K562 (cell line): Measurements from ENCODE around the gene PCDHA6. TPM values are rescaled to one million over a fixed set of nuclear protein-coding genes. Genes with fewer than 3 reads are reported as not detected.

ENCODE experiments used
- ATAC-seq: fragments of 200-7000 bp; cut with Tn5 transposase; 3 replicates; pipeline ENCODE4 v1.9.1; 2020; ENCODE audit warnings: moderate library complexity
- BruUV-seq: library from RNA; stranded (reverse); fragments of 400-500 nt; replicated peaks from 2 replicates; lab custom pipeline; 2021; lab: Mats Ljungman, UMichigan
- CTCF ChIA-PET: fragments of 300-600 bp; formaldehyde crosslinking; extraction: SDS; loops from one replicate; lab custom pipeline; 2021; ENCODE audit warnings: low intra/inter-chr PET ratio; lab: Yijun Ruan, JAX
- POLR2A ChIA-PET: fragments of 300-600, 350-650 bp; sonication (Branson Sonifier 250); formaldehyde crosslinking; extraction: SDS; loops from one replicate; lab custom pipeline; 2021; ENCODE audit warnings: antibody characterized with exemption, inconsistent platforms; lab: Yijun Ruan, JAX
- DNase-seq, 4 experiments: peaks; one replicate each; pipeline versions ENCODE4 v3.0.0 to v3.0.0-alpha.2; 2011 to 2018; ENCODE audit warnings: low spot score in 3 of 4, mixed read lengths in 3 of 4; ENCODE audit errors: extremely low read depth in 1 of 4
- FAIRE-seq: peaks from 2 replicates; lab custom pipeline; 2011; peaks lifted over from hg19 to GRCh38; lab: Jason Lieb, UNC
- H2AFZ ChIP-seq: 2 replicates; pipeline ENCODE4 v1.6.0; 2011; ENCODE audit warnings: low read depth, low read length, control low read depth, inconsistent platforms
- H3K27ac ChIP-seq: fragments of 200-600 bp; 3 replicates; pipeline ENCODE4 v1.8.0; 2011; ENCODE audit warnings: low read depth, mild to moderate bottlenecking, control low read depth, inconsistent platforms, low read length, moderate library complexity, mixed read lengths; ENCODE audit errors: extremely low read depth
- H3K27me3 ChIP-seq, 2 experiments: fragments of 300-600 bp in 1 of 2; 2 replicates in 1 of 2; 3 replicates in 1 of 2; pipeline versions ENCODE4 v1.6.0 to v1.8.0; 2011; ENCODE audit warnings: inconsistent platforms in 2 of 2, low read length in 2 of 2, mild to moderate bottlenecking in 1 of 2, mixed read lengths in 1 of 2, moderate library complexity in 1 of 2; ENCODE audit not compliant: control insufficient read depth in 2 of 2, insufficient read depth in 2 of 2
- H3K36me3 ChIP-seq: fragments of 300-600 bp; 3 replicates; pipeline ENCODE4 v1.8.0; 2011; ENCODE audit warnings: mild to moderate bottlenecking, low read length, inconsistent platforms; ENCODE audit not compliant: control insufficient read depth, insufficient read depth
- H3K4me1 ChIP-seq, 2 experiments: fragments of 200-600 bp in 1 of 2; replicated peaks in 1 of 2; 2 replicates in 1 of 2; 3 replicates in 1 of 2; pipeline versions ENCODE4 v1.5.1 to v1.8.0; 2011; ENCODE audit warnings: inconsistent platforms in 2 of 2, low read length in 2 of 2, mild to moderate bottlenecking in 1 of 2, mixed read lengths in 1 of 2, moderate library complexity in 1 of 2; ENCODE audit not compliant: control insufficient read depth in 2 of 2, insufficient read depth in 2 of 2
- H3K4me2 ChIP-seq: 2 replicates; pipeline ENCODE4 v1.6.1; 2011; ENCODE audit warnings: low read length, control low read depth, inconsistent platforms, mixed read lengths; ENCODE audit not compliant: insufficient read depth
- H3K4me3 ChIP-seq: fragments of 200-600 bp; sonication (generic), shearing (Covaris generic); 2 replicates; pipeline ENCODE4 v1.5.1; 2016; ENCODE audit warnings: control low read depth, inconsistent platforms
- H3K79me2 ChIP-seq: fragments of 200-600 bp; 3 replicates; pipeline ENCODE4 v1.8.0; 2011; ENCODE audit warnings: low read length, inconsistent platforms; ENCODE audit not compliant: control insufficient read depth, insufficient read depth
- H3K9ac ChIP-seq, 2 experiments: 2 replicates each; pipeline versions ENCODE4 v1.6.0 to v1.6.1; 2011; ENCODE audit warnings: low read depth in 2 of 2, low read length in 2 of 2, control low read depth in 1 of 2, inconsistent platforms in 1 of 2, mild to moderate bottlenecking in 1 of 2, mixed read lengths in 1 of 2; ENCODE audit not compliant: insufficient read depth in 1 of 2
- H3K9me1 ChIP-seq: one replicate; pipeline ENCODE4 v1.6.0; 2011; ENCODE audit warnings: inconsistent platforms, mild to moderate bottlenecking, low read length, moderate library complexity; ENCODE audit not compliant: control insufficient read depth, insufficient read depth
- H3K9me3 ChIP-seq: replicated peaks from 2 replicates; pipeline ENCODE4 v1.5.1; 2011; ENCODE audit warnings: low read depth, low read length, inconsistent platforms; ENCODE audit not compliant: control insufficient read depth, insufficient read depth
- H4K20me1 ChIP-seq: replicated peaks from 2 replicates; pipeline ENCODE4 v1.6.1; 2011; ENCODE audit warnings: low read length, inconsistent platforms, mixed read lengths; ENCODE audit not compliant: control insufficient read depth, insufficient read depth
- ZNF586 ChIP-seq: fragments of 450-650 bp; formaldehyde crosslinking; conservative IDR thresholded peaks from 2 replicates; pipeline ENCODE4 v1.4.0; 2020; ENCODE audit warnings: mild to moderate bottlenecking, moderate library complexity
- WGBS: fragments of 100-300 bp; shearing (Covaris generic); methylation state at CpG from one replicate; pipeline ENCODE4 v1.1.6; 2016; ENCODE audit warnings: low coverage, mixed read lengths; ENCODE audit not compliant: insufficient coverage; ENCODE audit errors: missing lambda C conversion rate; 5-methylcytosine and 5-hydroxymethylcytosine counted together
- in situ Hi-C: fragments of 300-500 bp; cut with MboI; formaldehyde crosslinking; loops from 4 replicates; pipeline ENCODE4 v1.15.0; 2018; ENCODE audit warnings: inconsistent platforms, mixed read lengths
- intact Hi-C: fragments of 100-400 bp; cut with micrococcal nuclease; formaldehyde crosslinking; loops from 2 replicates; pipeline ENCODE4 v1.14.2; 2022
- polyA plus RNA-seq, 8 experiments: library from polyadenylated mRNA; depleted of rRNA in 4 of 8; stranded (reverse) in 5 of 8; unstranded in 3 of 8; fragments of >200 nt; fragmentation: Nextera tagmentation in 2 of 8; fragmentation: Illumina TruSeq in 1 of 8; extraction: Ambion mirVana in 2 of 8; extraction: Trizol in 1 of 8; gene quantifications; 2 replicates each; pipeline versions ENCODE4 v1.2.1 to v1.2.3, GENCODE V29; 2011 to 2014; ENCODE audit warnings: inconsistent platforms in 1 of 8, missing spikeins in 1 of 8
- total RNA-seq, 7 experiments: library from RNA; depleted of rRNA in 6 of 7; stranded (reverse); fragments of >200 nt in 6 of 7; fragmentation: Illumina TruSeq in 2 of 7; extraction: Trizol in 2 of 7; gene quantifications; 2 replicates each; pipeline versions ENCODE4 v1.2.1 to v1.2.3, GENCODE V29; 2011 to 2021; ENCODE audit warnings: low replicate concordance in 1 of 7
- TF ChIP-seq, protein P1 (sequence below): sonication (generic); formaldehyde crosslinking; IDR thresholded peaks from 2 replicates; pipeline ENCODE4 v1.8.1; 2023; ENCODE audit warnings: missing genetic modification reagents, mild to moderate bottlenecking, borderline replicate concordance
- TF ChIP-seq, protein P2 (sequence below): fragments of 450-650 bp; IDR thresholded peaks from 2 replicates; pipeline ENCODE4 v1.6.1; 2018; ENCODE audit warnings: mild to moderate bottlenecking, low read depth; ENCODE audit not compliant: partially characterized antibody
- TF ChIP-seq, protein P3 (sequence below): fragments of 200-800 bp; sonication (Bioruptor generic); IDR thresholded peaks from 2 replicates; pipeline ENCODE4 v1.6.1; 2016; ENCODE audit warnings: missing genetic modification characterization, missing compliant biosample characterization

Gene PCDHA6
- total and polyA plus RNA-seq, 9 of the 15 experiments (the other 6 are each of a cell fraction or from before 2014, with no cell fraction given) = not detected

DNA sequence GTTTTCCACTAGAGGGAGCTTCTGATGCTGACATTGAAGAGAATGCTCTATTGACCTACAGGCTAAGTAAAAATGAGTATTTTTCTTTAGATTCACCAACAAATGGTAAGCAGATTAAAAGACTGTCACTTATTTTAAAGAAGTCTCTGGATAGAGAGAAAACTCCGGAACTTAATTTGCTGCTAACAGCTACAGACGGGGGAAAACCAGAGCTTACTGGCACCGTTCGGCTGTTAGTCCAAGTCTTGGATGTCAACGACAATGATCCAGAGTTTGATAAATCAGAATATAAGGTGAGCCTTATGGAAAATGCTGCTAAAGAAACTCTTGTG is 41.8 kb downstream of the PCDHA6 start:
- no peak overlapping the region for H3K4me2 ChIP-seq
- in situ Hi-C loops (no loop called here), intact Hi-C loops (loop anchor here (5.0 kb wide), 1 partner anchor 173 kb away; no protein-coding TSS in a partner anchor)
- no peaks in the 10 kb centered on the region for H4K20me1 ChIP-seq
- H3K79me2 ChIP-seq = no peaks in the 10 kb centered on the region
- no peaks in the 10 kb centered on the region for H3K4me1 ChIP-seq
- no peak overlapping the region for H2AFZ ChIP-seq
- no peak overlapping the region for H3K4me3 ChIP-seq
- DNase-seq = no peak
- FAIRE-seq = no peak
- H3K9me3 ChIP-seq = no peaks in the 10 kb centered on the region
- CTCF ChIA-PET = no interaction called here
- 4% methylated on average over 5 of the region's 5 CpGs for whole genome bisulfite sequencing
- TF ChIP-seq, protein P1, sequence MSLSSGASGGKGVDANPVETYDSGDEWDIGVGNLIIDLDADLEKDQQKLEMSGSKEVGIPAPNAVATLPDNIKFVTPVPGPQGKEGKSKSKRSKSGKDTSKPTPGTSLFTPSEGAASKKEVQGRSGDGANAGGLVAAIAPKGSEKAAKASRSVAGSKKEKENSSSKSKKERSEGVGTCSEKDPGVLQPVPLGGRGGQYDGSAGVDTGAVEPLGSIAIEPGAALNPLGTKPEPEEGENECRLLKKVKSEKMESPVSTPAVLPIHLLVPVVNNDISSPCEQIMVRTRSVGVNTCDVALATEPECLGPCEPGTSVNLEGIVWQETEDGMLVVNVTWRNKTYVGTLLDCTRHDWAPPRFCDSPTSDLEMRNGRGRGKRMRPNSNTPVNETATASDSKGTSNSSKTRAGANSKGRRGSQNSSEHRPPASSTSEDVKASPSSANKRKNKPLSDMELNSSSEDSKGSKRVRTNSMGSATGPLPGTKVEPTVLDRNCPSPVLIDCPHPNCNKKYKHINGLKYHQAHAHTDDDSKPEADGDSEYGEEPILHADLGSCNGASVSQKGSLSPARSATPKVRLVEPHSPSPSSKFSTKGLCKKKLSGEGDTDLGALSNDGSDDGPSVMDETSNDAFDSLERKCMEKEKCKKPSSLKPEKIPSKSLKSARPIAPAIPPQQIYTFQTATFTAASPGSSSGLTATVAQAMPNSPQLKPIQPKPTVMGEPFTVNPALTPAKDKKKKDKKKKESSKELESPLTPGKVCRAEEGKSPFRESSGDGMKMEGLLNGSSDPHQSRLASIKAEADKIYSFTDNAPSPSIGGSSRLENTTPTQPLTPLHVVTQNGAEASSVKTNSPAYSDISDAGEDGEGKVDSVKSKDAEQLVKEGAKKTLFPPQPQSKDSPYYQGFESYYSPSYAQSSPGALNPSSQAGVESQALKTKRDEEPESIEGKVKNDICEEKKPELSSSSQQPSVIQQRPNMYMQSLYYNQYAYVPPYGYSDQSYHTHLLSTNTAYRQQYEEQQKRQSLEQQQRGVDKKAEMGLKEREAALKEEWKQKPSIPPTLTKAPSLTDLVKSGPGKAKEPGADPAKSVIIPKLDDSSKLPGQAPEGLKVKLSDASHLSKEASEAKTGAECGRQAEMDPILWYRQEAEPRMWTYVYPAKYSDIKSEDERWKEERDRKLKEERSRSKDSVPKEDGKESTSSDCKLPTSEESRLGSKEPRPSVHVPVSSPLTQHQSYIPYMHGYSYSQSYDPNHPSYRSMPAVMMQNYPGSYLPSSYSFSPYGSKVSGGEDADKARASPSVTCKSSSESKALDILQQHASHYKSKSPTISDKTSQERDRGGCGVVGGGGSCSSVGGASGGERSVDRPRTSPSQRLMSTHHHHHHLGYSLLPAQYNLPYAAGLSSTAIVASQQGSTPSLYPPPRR (CRISPR knock-in tag) = no peak
- TF ChIP-seq, protein P2, sequence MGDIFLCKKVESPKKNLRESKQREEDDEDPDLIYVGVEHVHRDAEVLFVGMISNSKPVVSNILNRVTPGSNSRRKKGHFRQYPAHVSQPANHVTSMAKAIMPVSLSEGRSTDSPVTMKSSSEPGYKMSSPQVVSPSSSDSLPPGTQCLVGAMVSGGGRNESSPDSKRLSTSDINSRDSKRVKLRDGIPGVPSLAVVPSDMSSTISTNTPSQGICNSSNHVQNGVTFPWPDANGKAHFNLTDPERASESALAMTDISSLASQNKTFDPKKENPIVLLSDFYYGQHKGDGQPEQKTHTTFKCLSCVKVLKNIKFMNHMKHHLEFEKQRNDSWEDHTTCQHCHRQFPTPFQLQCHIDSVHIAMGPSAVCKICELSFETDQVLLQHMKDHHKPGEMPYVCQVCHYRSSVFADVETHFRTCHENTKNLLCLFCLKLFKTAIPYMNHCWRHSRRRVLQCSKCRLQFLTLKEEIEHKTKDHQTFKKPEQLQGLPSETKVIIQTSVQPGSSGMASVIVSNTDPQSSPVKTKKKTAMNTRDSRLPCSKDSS = no peak
- no peak for TF ChIP-seq ZNF586 (CRISPR knock-in tag)
- TF ChIP-seq, protein P3, sequence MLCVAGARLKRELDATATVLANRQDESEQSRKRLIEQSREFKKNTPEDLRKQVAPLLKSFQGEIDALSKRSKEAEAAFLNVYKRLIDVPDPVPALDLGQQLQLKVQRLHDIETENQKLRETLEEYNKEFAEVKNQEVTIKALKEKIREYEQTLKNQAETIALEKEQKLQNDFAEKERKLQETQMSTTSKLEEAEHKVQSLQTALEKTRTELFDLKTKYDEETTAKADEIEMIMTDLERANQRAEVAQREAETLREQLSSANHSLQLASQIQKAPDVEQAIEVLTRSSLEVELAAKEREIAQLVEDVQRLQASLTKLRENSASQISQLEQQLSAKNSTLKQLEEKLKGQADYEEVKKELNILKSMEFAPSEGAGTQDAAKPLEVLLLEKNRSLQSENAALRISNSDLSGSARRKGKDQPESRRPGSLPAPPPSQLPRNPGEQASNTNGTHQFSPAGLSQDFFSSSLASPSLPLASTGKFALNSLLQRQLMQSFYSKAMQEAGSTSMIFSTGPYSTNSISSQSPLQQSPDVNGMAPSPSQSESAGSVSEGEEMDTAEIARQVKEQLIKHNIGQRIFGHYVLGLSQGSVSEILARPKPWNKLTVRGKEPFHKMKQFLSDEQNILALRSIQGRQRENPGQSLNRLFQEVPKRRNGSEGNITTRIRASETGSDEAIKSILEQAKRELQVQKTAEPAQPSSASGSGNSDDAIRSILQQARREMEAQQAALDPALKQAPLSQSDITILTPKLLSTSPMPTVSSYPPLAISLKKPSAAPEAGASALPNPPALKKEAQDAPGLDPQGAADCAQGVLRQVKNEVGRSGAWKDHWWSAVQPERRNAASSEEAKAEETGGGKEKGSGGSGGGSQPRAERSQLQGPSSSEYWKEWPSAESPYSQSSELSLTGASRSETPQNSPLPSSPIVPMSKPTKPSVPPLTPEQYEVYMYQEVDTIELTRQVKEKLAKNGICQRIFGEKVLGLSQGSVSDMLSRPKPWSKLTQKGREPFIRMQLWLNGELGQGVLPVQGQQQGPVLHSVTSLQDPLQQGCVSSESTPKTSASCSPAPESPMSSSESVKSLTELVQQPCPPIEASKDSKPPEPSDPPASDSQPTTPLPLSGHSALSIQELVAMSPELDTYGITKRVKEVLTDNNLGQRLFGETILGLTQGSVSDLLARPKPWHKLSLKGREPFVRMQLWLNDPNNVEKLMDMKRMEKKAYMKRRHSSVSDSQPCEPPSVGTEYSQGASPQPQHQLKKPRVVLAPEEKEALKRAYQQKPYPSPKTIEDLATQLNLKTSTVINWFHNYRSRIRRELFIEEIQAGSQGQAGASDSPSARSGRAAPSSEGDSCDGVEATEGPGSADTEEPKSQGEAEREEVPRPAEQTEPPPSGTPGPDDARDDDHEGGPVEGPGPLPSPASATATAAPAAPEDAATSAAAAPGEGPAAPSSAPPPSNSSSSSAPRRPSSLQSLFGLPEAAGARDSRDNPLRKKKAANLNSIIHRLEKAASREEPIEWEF (CRISPR knock-in tag) = no peak
- no peak for ATAC-seq
- no peak overlapping the region for H3K27ac ChIP-seq
- no peaks in the 10 kb centered on the region for H3K36me3 ChIP-seq
- POLR2A ChIA-PET = interaction anchor here (0.6 kb wide), 1 partner anchor 12 kb away, joined by 3 read pairs; no protein-coding TSS in a partner anchor
- no peaks in the 10 kb centered on the region for H3K27me3 ChIP-seq
- no TSS peak for BruUV-seq
- no peak overlapping the region for H3K9ac ChIP-seq
- H3K9me1 ChIP-seq = no peaks in the 10 kb centered on the region
